ENCODE results near the gene PAFAH1B1. TPM values are rescaled to one million over a fixed set of nuclear protein-coding genes. Genes with fewer than 3 reads are reported as not detected.

Gene PAFAH1B1
- polyA plus RNA-seq, 3 donors: 17.4 to 48.8 (median 38.7) TPM

GRCh38 chr17:2724784-2725164 lies 131.3 kb downstream of the PAFAH1B1 start:
- 2 to 7% (median 3%) methylated on average over 10 to 40 of the region's 40 CpGs for WGBS, 3 donors
- H3K27ac ChIP-seq (ENCODE audit: low read depth, low read length): no peak overlapping the region

GRCh38 chr17:2730764-2731353 lies 137.4 kb downstream of the PAFAH1B1 start:
- no peak overlapping the region for H3K27ac ChIP-seq (ENCODE audit: low read depth, low read length)
- WGBS, 3 donors: 76 to 85% (median 77%) methylated on average over 16 to 17 of the region's 17 CpGs

GRCh38 chr17:2731807-2732206 lies 138.4 kb downstream of the PAFAH1B1 start:
- no peak overlapping the region for H3K27ac ChIP-seq (ENCODE audit: low read depth, low read length)
- 78 to 87% (median 82%) methylated on average over 10 of the region's 10 CpGs for WGBS, 3 donors

- 70 to 79% (median 74%) methylated on average over 10 of the region's 10 CpGs for WGBS, 3 donors
- no peak overlapping the region for H3K27ac ChIP-seq (ENCODE audit: low read depth, low read length)
Observed at GRCh38 chr17:2734939-2735338, 141.5 kb downstream of the PAFAH1B1 start.

Other genes with a start within 250 kb of the PAFAH1B1 start
- gene MNT, start 192.6 kb upstream of the PAFAH1B1 start, polyA plus RNA-seq: 10 to 100 TPM in 2 of 3 donors, 1 to 10 TPM in 1; 4.9 to 23.7 (median 23.1) TPM
- 10 to 100 TPM in 2 of 3 donors, 1 to 10 TPM in 1; 7.2 to 16.9 (median 11.2) TPM for gene METTL16, start 81.8 kb upstream of the PAFAH1B1 start, polyA plus RNA-seq
- gene CLUH, start 118.1 kb downstream of the PAFAH1B1 start, polyA plus RNA-seq: 100 to 1,000 TPM in 1 of 3 donors, 10 to 100 TPM in 2; 37.2 to 124 (median 49.1) TPM
- gene CCDC92B, start 156.0 kb downstream of the PAFAH1B1 start, polyA plus RNA-seq: under 1 TPM; 0.13 to 0.37 (median 0.34) TPM
- gene RAP1GAP2, start 202.8 kb downstream of the PAFAH1B1 start, polyA plus RNA-seq: 10 to 100 TPM in 1 of 3 donors, 1 to 10 TPM in 2; 3.9 to 17.9 (median 4.7) TPM

Measured in adipose tissue (tissue), 3 donors.